GM12878 (cell line): ENCODE data around the gene TMEM109. TPM values are rescaled to one million over a fixed set of nuclear protein-coding genes. Genes with fewer than 3 reads are reported as not detected.

ENCODE experiments used
- ATAC-seq: fragments of 200-7000 bp; cut with Tn5 transposase; 3 replicates; pipeline ENCODE4 v1.9.1; 2020; ENCODE audit warnings: mild to moderate bottlenecking, moderate library complexity
- BruUV-seq: library from RNA; stranded (reverse); fragments of 400-500 nt; replicated peaks from 2 replicates; lab custom pipeline; 2021; lab: Mats Ljungman, UMichigan
- CTCF ChIA-PET: fragments of 300-600 bp; sonication (Branson Sonifier 250); formaldehyde crosslinking; extraction: SDS; loops from one replicate; lab custom pipeline; 2021; ENCODE audit warnings: inconsistent platforms; lab: Yijun Ruan, JAX
- POLR2A ChIA-PET: fragments of 350-600 bp; formaldehyde crosslinking; extraction: SDS; loops from one replicate; lab custom pipeline; 2021; ENCODE audit warnings: inconsistent platforms; lab: Charles Lee
- RAD21 ChIA-PET: fragments of 300-600 bp; sonication (Branson Sonifier 250); formaldehyde crosslinking; loops from one replicate; lab custom pipeline; 2023; ENCODE audit warnings: antibody characterized with exemption; ENCODE audit not compliant: unreplicated experiment; lab: Charles Lee
- SMC1A ChIA-PET: fragments of 300-600 bp; sonication (Branson Sonifier 250); formaldehyde crosslinking; loops from one replicate; lab custom pipeline; 2023; ENCODE audit not compliant: unreplicated experiment, uncharacterized antibody; lab: Charles Lee
- DNase-seq: peaks from one replicate; pipeline ENCODE4 v3.0.0-alpha.2; 2011; ENCODE audit warnings: low read depth, low spot score
- FAIRE-seq: peaks from 3 replicates; lab custom pipeline; 2011; peaks lifted over from hg19 to GRCh38; lab: Jason Lieb, UNC
- H2AFZ ChIP-seq: 2 replicates; pipeline ENCODE4 v1.6.0; 2011; ENCODE audit warnings: low read depth, low read length, control low read depth; ENCODE audit not compliant: control insufficient read depth
- H3K27ac ChIP-seq: 2 replicates; pipeline ENCODE4 v1.5.1; 2011; ENCODE audit warnings: control low read depth; ENCODE audit not compliant: control insufficient read depth, insufficient read depth
- H3K27me3 ChIP-seq, 2 experiments: replicated peaks in 1 of 2; 2 replicates each; pipeline versions ENCODE4 v1.6.0 to v1.6.1; 2011; ENCODE audit warnings: low read length in 1 of 2; ENCODE audit not compliant: control insufficient read depth in 2 of 2, insufficient read depth in 2 of 2
- H3K36me3 ChIP-seq, 2 experiments: 2 replicates each; pipeline ENCODE4 v1.5.1; 2011; ENCODE audit warnings: low read length in 1 of 2; ENCODE audit not compliant: control insufficient read depth in 2 of 2, insufficient read depth in 2 of 2
- H3K4me1 ChIP-seq: 2 replicates; pipeline ENCODE4 v1.6.1; 2011; ENCODE audit warnings: mild to moderate bottlenecking, low read length, moderate library complexity, mixed read lengths; ENCODE audit not compliant: control insufficient read depth, insufficient read depth
- H3K4me2 ChIP-seq: 2 replicates; pipeline ENCODE4 v1.6.0; 2011; ENCODE audit warnings: control low read depth; ENCODE audit not compliant: control insufficient read depth, insufficient read depth
- H3K4me3 ChIP-seq: fragments of 200-600 bp; sonication (generic); 2 replicates; pipeline ENCODE4 v1.5.1; 2016
- H3K79me2 ChIP-seq: 2 replicates; pipeline ENCODE4 v1.6.0; 2011; ENCODE audit warnings: low read length; ENCODE audit not compliant: control insufficient read depth, insufficient read depth
- H3K9ac ChIP-seq: 2 replicates; pipeline ENCODE4 v1.8.0; 2011; ENCODE audit warnings: low read length, control low read depth, mixed read lengths; ENCODE audit not compliant: control insufficient read depth, insufficient read depth
- H3K9me3 ChIP-seq: replicated peaks from 3 replicates; pipeline ENCODE4 v1.5.1; 2011; ENCODE audit warnings: mild to moderate bottlenecking, low read length; ENCODE audit not compliant: control insufficient read depth, insufficient read depth
- H4K20me1 ChIP-seq: 2 replicates; pipeline ENCODE4 v1.6.0; 2011; ENCODE audit not compliant: control insufficient read depth, insufficient read depth
- BACH1 ChIP-seq: fragments of 450-650 bp; IDR thresholded peaks from 2 replicates; pipeline ENCODE4 v1.6.1; 2017; ENCODE audit warnings: mild to moderate bottlenecking, borderline replicate concordance
- BCL11A ChIP-seq: IDR thresholded peaks from 2 replicates; pipeline ENCODE4 v1.6.1; 2011; ENCODE audit warnings: low read depth, low read length
- BRCA1 ChIP-seq: IDR thresholded peaks from 2 replicates; pipeline ENCODE4 v1.6.1; 2011; ENCODE audit warnings: low read depth, low read length, improper control_type of control experiment
- CEBPB ChIP-seq, 2 experiments: fragments of 150-350 bp in 1 of 2; IDR thresholded peaks; 2 replicates each; pipeline ENCODE4 v1.6.1; 2012 to 2014; ENCODE audit warnings: low read depth in 2 of 2, low read length in 2 of 2, borderline replicate concordance in 1 of 2, inconsistent platforms in 1 of 2
- CHD2 ChIP-seq: IDR thresholded peaks from 2 replicates; pipeline ENCODE4 v1.6.1; 2011; ENCODE audit warnings: low read depth, low read length, improper control_type of control experiment, borderline replicate concordance
- EED ChIP-seq: sonication (generic); IDR thresholded peaks from 2 replicates; pipeline ENCODE4 v1.6.1; 2016; ENCODE audit warnings: antibody characterized with exemption, low read depth
- EGR1 ChIP-seq, 2 experiments: IDR thresholded peaks; 1 replicate in 1 of 2; 2 replicates in 1 of 2; pipeline ENCODE4 v1.6.1; 2011 to 2012; ENCODE audit warnings: low read depth in 2 of 2, low read length in 2 of 2, borderline replicate concordance in 1 of 2, mild to moderate bottlenecking in 1 of 2, moderate library complexity in 1 of 2
- EZH2 ChIP-seq: IDR thresholded peaks from 2 replicates; pipeline ENCODE4 v1.6.1; 2012; ENCODE audit warnings: low read depth, mild to moderate bottlenecking, control low read depth, inconsistent platforms, low read length, borderline replicate concordance; ENCODE audit not compliant: control insufficient read depth
- FOXM1 ChIP-seq: IDR thresholded peaks from 2 replicates; pipeline ENCODE4 v1.6.1; 2012; ENCODE audit warnings: low read depth, mild to moderate bottlenecking, inconsistent platforms, low read length, moderate library complexity
- MEF2B ChIP-seq: fragments of 450-650 bp; IDR thresholded peaks from 2 replicates; pipeline ENCODE4 v1.6.1; 2018; ENCODE audit warnings: mild to moderate bottlenecking, moderate library complexity; ENCODE audit not compliant: partially characterized antibody, poor library complexity, severe bottlenecking
- NFYA ChIP-seq: IDR thresholded peaks from 2 replicates; pipeline ENCODE4 v1.6.1; 2011; ENCODE audit warnings: low read depth, mild to moderate bottlenecking, low read length, improper control_type of control experiment, borderline replicate concordance
- NFYB ChIP-seq: IDR thresholded peaks from 2 replicates; pipeline ENCODE4 v1.6.1; 2011; ENCODE audit warnings: low read depth, mild to moderate bottlenecking, low read length, improper control_type of control experiment, moderate library complexity; ENCODE audit not compliant: insufficient read depth
- NR2C2 ChIP-seq: IDR thresholded peaks from 2 replicates; pipeline ENCODE4 v1.6.1; 2011; ENCODE audit warnings: borderline replicate concordance, low read depth; ENCODE audit not compliant: control insufficient read depth, insufficient read length
- POLR2AphosphoS5 ChIP-seq: IDR thresholded peaks from 2 replicates; pipeline ENCODE4 v1.6.1; 2011; ENCODE audit warnings: mild to moderate bottlenecking, low read length, inconsistent platforms
- RCOR1 ChIP-seq: conservative IDR thresholded peaks from 2 replicates; pipeline ENCODE4 v1.6.1; 2012; ENCODE audit warnings: low read depth, low read length, improper control_type of control experiment
- SREBF1 ChIP-seq: IDR thresholded peaks from 2 replicates; pipeline ENCODE4 v1.6.1; 2012; ENCODE audit warnings: mild to moderate bottlenecking, low read length
- STAT3 ChIP-seq: IDR thresholded peaks from 2 replicates; pipeline ENCODE4 v1.6.1; 2011; ENCODE audit warnings: low read depth, low read length, improper control_type of control experiment
- ZNF274 ChIP-seq: IDR thresholded peaks from one replicate; pipeline ENCODE4 v1.8.0; 2011; ENCODE audit not compliant: insufficient read length, insufficient read depth
- WGBS: methylation state at CpG from one replicate; pipeline ENCODE4 v1.1.6; 2016; ENCODE audit warnings: low lambda C conversion rate; ENCODE audit not compliant: insufficient replicate concordance, insufficient coverage; ENCODE audit errors: missing lambda C conversion rate; 5-methylcytosine and 5-hydroxymethylcytosine counted together
- in situ Hi-C: fragments of 300-500 bp; cut with MboI; formaldehyde crosslinking; loops from 9 replicates; pipeline ENCODE4 v1.14.3; 2018; ENCODE audit warnings: mixed read lengths
- intact Hi-C: fragments of 100-400 bp; cut with micrococcal nuclease; formaldehyde crosslinking; loops from one replicate; pipeline ENCODE4 v1.14.2; 2022; ENCODE audit not compliant: unreplicated experiment
- polyA plus RNA-seq, 11 experiments: library from polyadenylated mRNA; depleted of rRNA in 4 of 11; unstranded in 6 of 11; stranded (reverse) in 5 of 11; fragments of >200 nt; fragmentation: Nextera tagmentation in 4 of 11; fragmentation: Illumina TruSeq in 1 of 11; extraction: Ambion mirVana in 4 of 11; extraction: Trizol in 1 of 11; gene quantifications; 1 replicate in 1 of 11; 2 replicates in 10 of 11; pipeline versions ENCODE4 v1.2.1 to v1.2.3, GENCODE V29; 2011 to 2016; ENCODE audit warnings: inconsistent platforms in 2 of 11, missing spikeins in 2 of 11, low read depth in 1 of 11
- total RNA-seq, 4 experiments: library from RNA; depleted of rRNA in 3 of 4; stranded (reverse); fragments of >200 nt in 3 of 4; fragmentation: Illumina TruSeq in 1 of 4; extraction: Trizol in 1 of 4; gene quantifications; 2 replicates each; pipeline versions ENCODE4 v1.2.1 to v1.2.3, GENCODE V29; 2013 to 2021
- TF ChIP-seq, protein P1 (sequence below): IDR thresholded peaks from 2 replicates; pipeline ENCODE4 v1.6.1; 2011; ENCODE audit warnings: mild to moderate bottlenecking, low read depth, low read length, moderate library complexity; ENCODE audit not compliant: insufficient replicate concordance
- TF ChIP-seq, protein P2 (sequence below): fragments of 450-650 bp; IDR thresholded peaks from 2 replicates; pipeline ENCODE4 v1.6.1; 2017; ENCODE audit warnings: antibody characterized with exemption, mild to moderate bottlenecking, moderate library complexity

TMEM109 gene
- total and polyA plus RNA-seq, 10 of the 15 experiments (the other 5 are each of a cell fraction or from before 2014, with no cell fraction given): 21.9 to 199 (median 85.2) TPM

DNA sequence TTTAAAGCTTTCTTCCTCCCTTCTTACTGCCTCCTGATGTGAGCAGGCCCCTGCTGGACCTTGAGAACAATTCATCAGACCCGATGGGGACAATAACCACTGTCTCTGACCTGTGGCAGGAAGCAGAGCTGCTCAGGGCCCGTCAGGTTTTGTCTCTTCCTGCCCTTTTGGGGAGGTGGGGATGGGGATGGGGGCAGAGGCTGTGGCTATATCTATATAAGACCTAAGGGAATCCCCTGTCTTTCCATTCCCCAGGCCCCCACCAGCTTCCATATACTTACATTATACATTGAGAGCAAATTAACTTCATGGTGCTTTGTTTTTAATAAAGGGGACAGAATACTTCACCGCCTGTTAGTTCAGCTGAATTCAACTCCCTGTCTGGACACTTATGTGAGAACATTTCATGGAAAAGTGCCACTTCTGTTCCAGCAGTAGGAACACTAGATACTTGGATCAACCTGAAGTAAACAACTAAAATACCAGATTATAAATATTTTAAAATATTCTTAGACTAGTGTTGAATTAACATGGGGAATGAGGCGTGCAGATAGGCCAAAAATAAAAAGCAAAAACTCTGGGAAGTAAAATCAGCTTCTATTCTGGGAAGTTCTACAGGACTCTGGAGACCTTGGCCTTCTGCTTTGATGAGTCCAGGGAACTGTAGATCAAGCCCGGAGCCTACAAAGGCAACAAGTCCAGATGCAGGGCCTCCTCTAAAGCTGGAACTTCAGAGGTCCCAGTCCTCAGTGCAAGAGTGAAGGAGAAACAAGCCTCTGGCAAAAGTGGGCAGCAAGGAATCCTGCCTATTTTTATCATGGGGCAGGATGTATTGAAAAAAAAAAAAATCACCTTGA lies 35.5 kb upstream of the TMEM109 start:
- Histone ChIP-seq H3K4me1 (no peaks in the 10 kb centered on the region), H3K27ac (no peak overlapping the region), H3K4me2 (no peak overlapping the region), H3K27me3 (no peaks in the 10 kb centered on the region), H3K36me3 (peaks cover 0 to 5% of the 10 kb centered on the region in 2 experiments; a peak in 3 of 4 replicates), H3K4me3 (no peak overlapping the region), H3K9ac (no peak overlapping the region), H3K9me3 (no peaks in the 10 kb centered on the region), H4K20me1 (no peaks in the 10 kb centered on the region; the same call in 1 of the 2 replicates), H3K79me2 (no peaks in the 10 kb centered on the region), H2AFZ (no peak overlapping the region)
- BruUV-seq: no TSS peak
- no peak for ATAC-seq
- intact Hi-C loops (no loop called here), in situ Hi-C loops (no loop called here)
- TF ChIP-seq SREBF1: no peak
- TF ChIP-seq ZNF274: no peak
- TF ChIP-seq BRCA1: no peak
- TF ChIP-seq NR2C2: no peak
- no peak for TF ChIP-seq NFYB
- TF ChIP-seq EZH2: no peak
- no peak for TF ChIP-seq MEF2B
- no peak for TF ChIP-seq CHD2
- no peak for TF ChIP-seq BCL11A
- TF ChIP-seq FOXM1: no peak
- TF ChIP-seq EED: no peak
- no peak for TF ChIP-seq BACH1
- no peak for TF ChIP-seq EGR1 (IDR thresholded peaks at IDR 0.05; ENCODE audit: borderline replicate concordance in 1 of 2, low read depth in 2 of 2, low read length in 2 of 2)
- TF ChIP-seq, protein P1, sequence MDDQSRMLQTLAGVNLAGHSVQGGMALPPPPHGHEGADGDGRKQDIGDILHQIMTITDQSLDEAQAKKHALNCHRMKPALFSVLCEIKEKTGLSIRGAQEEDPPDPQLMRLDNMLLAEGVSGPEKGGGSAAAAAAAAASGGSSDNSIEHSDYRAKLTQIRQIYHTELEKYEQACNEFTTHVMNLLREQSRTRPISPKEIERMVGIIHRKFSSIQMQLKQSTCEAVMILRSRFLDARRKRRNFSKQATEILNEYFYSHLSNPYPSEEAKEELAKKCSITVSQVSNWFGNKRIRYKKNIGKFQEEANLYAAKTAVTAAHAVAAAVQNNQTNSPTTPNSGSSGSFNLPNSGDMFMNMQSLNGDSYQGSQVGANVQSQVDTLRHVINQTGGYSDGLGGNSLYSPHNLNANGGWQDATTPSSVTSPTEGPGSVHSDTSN: no peak
- TF ChIP-seq RCOR1: no peak
- TF ChIP-seq NFYA: no peak
- TF ChIP-seq POLR2AphosphoS5: no peak
- no peak for TF ChIP-seq CEBPB (IDR thresholded peaks at IDR 0.05; ENCODE audit: borderline replicate concordance in 1 of 2, low read depth in 2 of 2, low read length in 2 of 2)
- TF ChIP-seq, protein P2, sequence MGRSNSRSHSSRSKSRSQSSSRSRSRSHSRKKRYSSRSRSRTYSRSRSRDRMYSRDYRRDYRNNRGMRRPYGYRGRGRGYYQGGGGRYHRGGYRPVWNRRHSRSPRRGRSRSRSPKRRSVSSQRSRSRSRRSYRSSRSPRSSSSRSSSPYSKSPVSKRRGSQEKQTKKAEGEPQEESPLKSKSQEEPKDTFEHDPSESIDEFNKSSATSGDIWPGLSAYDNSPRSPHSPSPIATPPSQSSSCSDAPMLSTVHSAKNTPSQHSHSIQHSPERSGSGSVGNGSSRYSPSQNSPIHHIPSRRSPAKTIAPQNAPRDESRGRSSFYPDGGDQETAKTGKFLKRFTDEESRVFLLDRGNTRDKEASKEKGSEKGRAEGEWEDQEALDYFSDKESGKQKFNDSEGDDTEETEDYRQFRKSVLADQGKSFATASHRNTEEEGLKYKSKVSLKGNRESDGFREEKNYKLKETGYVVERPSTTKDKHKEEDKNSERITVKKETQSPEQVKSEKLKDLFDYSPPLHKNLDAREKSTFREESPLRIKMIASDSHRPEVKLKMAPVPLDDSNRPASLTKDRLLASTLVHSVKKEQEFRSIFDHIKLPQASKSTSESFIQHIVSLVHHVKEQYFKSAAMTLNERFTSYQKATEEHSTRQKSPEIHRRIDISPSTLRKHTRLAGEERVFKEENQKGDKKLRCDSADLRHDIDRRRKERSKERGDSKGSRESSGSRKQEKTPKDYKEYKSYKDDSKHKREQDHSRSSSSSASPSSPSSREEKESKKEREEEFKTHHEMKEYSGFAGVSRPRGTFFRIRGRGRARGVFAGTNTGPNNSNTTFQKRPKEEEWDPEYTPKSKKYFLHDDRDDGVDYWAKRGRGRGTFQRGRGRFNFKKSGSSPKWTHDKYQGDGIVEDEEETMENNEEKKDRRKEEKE: no peak
- TF ChIP-seq STAT3: no peak
- ChIA-PET CTCF (interaction anchor here (1.2 to 2.3 kb wide), 2 partner anchors 9 to 48 kb away, joined by 4 to 8 read pairs; no protein-coding TSS in a partner anchor), POLR2A (no interaction called here), RAD21 (no interaction called here), SMC1A (interaction anchor here (1.2 to 1.3 kb wide), 2 partner anchors 10 to 47 kb away, joined by 3 read pairs; no protein-coding TSS in a partner anchor)
- FAIRE-seq: no peak
- no peak for DNase-seq
- 60% methylated on average over 5 of the region's 5 CpGs for WGBS
